Measurements from ENCODE around the gene NOTCH1. TPM values are rescaled to one million over a fixed set of nuclear protein-coding genes. Genes with fewer than 3 reads are reported as not detected.

Gene NOTCH1
- total RNA-seq, 2 donors from 2014 or later, result 49.3 to 99.4 TPM

GRCh38 chr9:136547508-136548215, 1.8 kb upstream of the NOTCH1 start:
- H3K4me3 ChIP-seq, result no peak overlapping the region

GRCh38 chr9:136546697-136547501, 1.1 kb upstream of the NOTCH1 start:
- peak; percentile 78 for DNase-seq
- no peak for TF ChIP-seq CTCF (IDR thresholded peaks at IDR 0.05)
- Histone ChIP-seq H3K9me3 (no peaks in the 10 kb centered on the region), H3K36me3 (no peaks in the 10 kb centered on the region), H3K4me3 (peak overlapping the region; percentile 58), H3K27ac (peak overlapping the region; percentile 97), H3K9ac (ENCODE audit: low read depth in 2 of 2, low read length in 2 of 2) (peak overlapping the region; percentile 78 to 92), H3K4me1 (peaks cover 23% of the 10 kb centered on the region), H3K27me3 (no peaks in the 10 kb centered on the region)
- intact Hi-C loops (cut with DNase I), result loop anchor here (10.0 kb wide), 1 partner anchor 78 kb away; no protein-coding TSS in a partner anchor

More at GRCh38 chr9:136547508-136548215, 1.8 kb upstream of the NOTCH1 start:
- H3K27me3 ChIP-seq, result no peaks in the 10 kb centered on the region
- H3K9ac ChIP-seq (ENCODE audit: low read depth in 2 of 2, low read length in 2 of 2), result peak overlapping the region; percentile 60 to 78
- peak overlapping the region; percentile 97 for H3K27ac ChIP-seq
- H3K36me3 ChIP-seq, result no peaks in the 10 kb centered on the region
- peaks cover 20% of the 10 kb centered on the region for H3K4me1 ChIP-seq
- H3K9me3 ChIP-seq, result no peaks in the 10 kb centered on the region
- TF ChIP-seq CTCF (IDR thresholded peaks at IDR 0.05), result no peak
- intact Hi-C loops (cut with DNase I), result loop anchor here (10.0 kb wide), 1 partner anchor 77 kb away; no protein-coding TSS in a partner anchor
- DNase-seq, result no peak

GRCh38 chr9:136545692-136545964, 220 bp downstream of the NOTCH1 start:
- H3K27ac ChIP-seq, result peak overlapping the region; percentile 84

GRCh38 chr9:136544964-136545691, 720 bp downstream of the NOTCH1 start:
- no peak for TF ChIP-seq CTCF (IDR thresholded peaks at IDR 0.05)
- no peaks in the 10 kb centered on the region for H3K36me3 ChIP-seq
- intact Hi-C loops (cut with DNase I), result loop anchor here (10.0 kb wide), 1 partner anchor 80 kb away; no protein-coding TSS in a partner anchor
- no peaks in the 10 kb centered on the region for H3K9me3 ChIP-seq
- DNase-seq, result no peak
- peaks cover 28% of the 10 kb centered on the region for H3K4me1 ChIP-seq
- peak overlapping the region; percentile 85 for H3K4me3 ChIP-seq
- H3K27ac ChIP-seq, result peak overlapping the region; percentile 84
- no peaks in the 10 kb centered on the region for H3K27me3 ChIP-seq
- peak overlapping the region; percentile 87 to 96 for H3K9ac ChIP-seq (ENCODE audit: low read depth in 2 of 2, low read length in 2 of 2)

More at GRCh38 chr9:136545692-136545964, 220 bp downstream of the NOTCH1 start:
- Histone ChIP-seq H3K4me1 (peaks cover 25% of the 10 kb centered on the region), H3K9ac (ENCODE audit: low read depth in 2 of 2, low read length in 2 of 2) (peak overlapping the region; percentile 87 to 96), H3K4me3 (peak overlapping the region; percentile 85), H3K9me3 (no peaks in the 10 kb centered on the region), H3K36me3 (no peaks in the 10 kb centered on the region), H3K27me3 (no peaks in the 10 kb centered on the region)
- DNase-seq, result no peak
- intact Hi-C loops (cut with DNase I), result loop anchor here (10.0 kb wide), 1 partner anchor 79 kb away; no protein-coding TSS in a partner anchor
- TF ChIP-seq CTCF (IDR thresholded peaks at IDR 0.05), result no peak

- Histone ChIP-seq H3K36me3 (no peaks in the 10 kb centered on the region), H3K9ac (ENCODE audit: low read depth in 2 of 2, low read length in 2 of 2) (peak overlapping the region; percentile 87 to 96), H3K9me3 (no peaks in the 10 kb centered on the region), H3K27me3 (no peaks in the 10 kb centered on the region), H3K4me3 (peak overlapping the region; percentile 85), H3K27ac (peak overlapping the region; percentile 84), H3K4me1 (peaks cover 31% of the 10 kb centered on the region)
- TF ChIP-seq CTCF (IDR thresholded peaks at IDR 0.05), result no peak
- intact Hi-C loops (cut with DNase I), result loop anchor here (10.0 kb wide), 1 partner anchor 80 kb away; no protein-coding TSS in a partner anchor
- peak; percentile 87 for DNase-seq
Measured at GRCh38 chr9:136544548-136544963, 1.3 kb downstream of the NOTCH1 start.

All from colonic mucosa (tissue), 4 donors.